Activated gamma-delta T cell treated with anti-CD3 and anti-CD28 coated beads, Interleukin-2, amount 50 U/mL, for 16 hours (primary cell): ENCODE results near the gene PARD3B.

Source experiments
- DNase-seq: peaks from one replicate; pipeline ENCODE4 v3.0.0-alpha.2; 2020; ENCODE audit warnings: low read depth

PARD3B gene

DNA sequence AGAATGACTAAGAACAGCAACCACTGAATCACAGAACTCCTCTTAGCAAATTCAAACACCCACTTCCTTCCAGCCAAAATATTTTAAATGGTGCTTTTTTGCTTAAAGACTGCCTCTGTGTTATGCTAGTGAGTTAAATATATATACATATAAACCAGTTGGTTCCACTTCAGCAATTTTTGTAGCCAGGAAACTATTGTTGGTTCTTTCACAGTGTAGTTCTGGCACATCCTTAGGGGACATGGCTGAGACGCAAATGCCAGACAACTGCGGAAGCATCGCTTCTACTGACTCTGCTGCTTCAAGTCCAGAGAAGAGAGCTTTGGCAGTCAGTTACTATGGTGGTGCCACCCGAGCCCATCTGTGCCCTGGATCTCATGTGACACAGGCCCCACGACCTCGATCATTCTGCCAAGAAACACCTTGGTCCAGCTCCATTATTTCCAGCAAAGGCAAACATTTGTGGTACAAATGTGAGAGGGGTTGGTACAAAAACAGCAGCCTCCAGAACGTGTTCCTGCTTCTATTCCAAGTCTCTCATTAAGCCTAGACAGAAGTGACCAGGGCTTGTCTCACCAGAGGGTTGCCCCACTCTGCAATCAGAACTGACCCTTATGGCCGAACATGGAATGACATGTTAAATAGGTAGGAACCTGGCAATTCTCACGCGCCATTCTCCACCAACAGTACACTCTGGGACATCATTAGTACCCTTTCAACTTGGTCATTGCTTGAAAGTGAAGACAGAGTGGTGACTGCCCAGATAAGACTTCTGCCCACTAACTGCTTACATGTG is 1019.3 kb downstream of the PARD3B start:
- no peak for DNase-seq

DNA sequence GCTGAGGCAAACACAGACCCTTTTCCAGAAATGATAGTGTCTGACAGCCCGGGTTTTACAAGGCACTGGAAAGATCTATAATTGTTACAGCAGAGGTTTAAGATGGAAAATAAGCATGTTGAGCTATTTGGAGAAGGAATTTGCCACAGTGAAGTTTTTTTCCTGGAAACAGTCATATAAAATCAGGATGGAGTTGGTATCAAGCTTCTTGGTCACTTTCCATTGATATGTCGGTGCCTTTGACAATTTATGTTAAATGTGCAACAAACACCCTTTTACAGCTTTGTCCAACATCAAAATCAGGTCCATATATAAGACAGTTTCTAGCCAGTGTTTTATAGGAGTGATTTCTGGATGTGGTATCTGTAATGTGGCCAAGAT is 1019.9 kb downstream of the PARD3B start:
- no peak for DNase-seq

DNA sequence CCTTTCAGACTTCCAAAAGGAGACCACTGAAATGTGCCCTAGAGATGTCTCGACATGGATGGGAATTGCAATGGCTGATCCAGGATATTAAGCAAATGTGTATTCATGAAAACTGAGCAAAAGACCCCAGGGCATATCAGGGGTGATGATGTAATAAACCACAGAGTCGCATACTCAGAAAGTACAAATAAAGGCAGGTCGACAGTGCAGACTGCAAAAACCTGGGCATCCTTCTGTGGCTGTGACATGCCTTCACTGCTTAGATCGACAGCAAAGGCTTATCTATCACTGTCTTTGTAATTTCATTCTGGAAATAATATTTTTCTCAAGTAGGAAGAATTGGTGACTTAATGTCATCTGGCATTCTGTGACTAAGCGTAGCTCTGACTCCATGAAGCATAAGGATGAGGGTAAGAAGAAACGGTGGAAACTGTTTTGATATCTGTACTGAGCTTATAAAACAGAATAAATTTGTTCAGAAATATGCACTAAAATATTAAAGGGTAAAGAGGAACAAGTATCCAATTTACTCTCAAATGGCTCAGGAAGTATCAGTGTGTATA is 1021.4 kb downstream of the PARD3B start:
- no peak for DNase-seq

DNA sequence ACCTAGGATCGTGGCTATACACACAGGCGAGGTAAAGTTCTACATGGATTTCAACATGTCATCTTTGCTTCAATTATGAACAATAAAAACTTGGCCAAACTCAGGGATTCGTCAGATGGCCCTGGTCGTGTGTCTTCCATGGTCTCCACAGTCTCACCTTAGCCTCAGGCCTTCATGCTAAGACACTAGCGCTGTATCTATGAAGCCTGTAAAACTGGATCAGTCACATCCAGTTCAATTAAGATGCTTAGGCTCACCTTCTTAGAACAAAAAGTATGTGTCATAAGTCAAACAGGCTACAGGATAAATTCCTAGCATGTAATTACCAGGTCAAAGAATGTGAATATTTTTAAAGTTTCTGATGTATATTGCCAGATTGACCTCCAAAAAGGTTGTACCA is 1023.3 kb downstream of the PARD3B start:
- no peak for DNase-seq

DNA sequence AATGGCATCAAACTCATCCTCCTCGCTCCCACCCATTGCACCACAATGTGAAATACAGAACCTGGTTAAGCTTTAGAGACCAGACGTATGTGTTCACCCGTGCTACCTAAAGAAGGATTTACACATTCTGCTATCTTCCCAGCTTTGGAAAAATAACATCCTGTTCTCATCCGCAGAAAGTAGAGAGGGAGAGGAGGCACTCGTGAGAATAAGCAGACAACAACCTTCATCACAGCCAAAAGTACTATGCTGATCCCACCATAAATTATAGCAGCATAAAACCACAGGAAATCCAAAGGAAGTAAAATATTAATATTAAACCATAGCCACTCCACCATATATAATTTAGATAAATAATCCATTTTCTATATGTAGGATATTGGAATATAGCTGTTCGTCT is 1025.4 kb downstream of the PARD3B start:
- no peak for DNase-seq

DNA sequence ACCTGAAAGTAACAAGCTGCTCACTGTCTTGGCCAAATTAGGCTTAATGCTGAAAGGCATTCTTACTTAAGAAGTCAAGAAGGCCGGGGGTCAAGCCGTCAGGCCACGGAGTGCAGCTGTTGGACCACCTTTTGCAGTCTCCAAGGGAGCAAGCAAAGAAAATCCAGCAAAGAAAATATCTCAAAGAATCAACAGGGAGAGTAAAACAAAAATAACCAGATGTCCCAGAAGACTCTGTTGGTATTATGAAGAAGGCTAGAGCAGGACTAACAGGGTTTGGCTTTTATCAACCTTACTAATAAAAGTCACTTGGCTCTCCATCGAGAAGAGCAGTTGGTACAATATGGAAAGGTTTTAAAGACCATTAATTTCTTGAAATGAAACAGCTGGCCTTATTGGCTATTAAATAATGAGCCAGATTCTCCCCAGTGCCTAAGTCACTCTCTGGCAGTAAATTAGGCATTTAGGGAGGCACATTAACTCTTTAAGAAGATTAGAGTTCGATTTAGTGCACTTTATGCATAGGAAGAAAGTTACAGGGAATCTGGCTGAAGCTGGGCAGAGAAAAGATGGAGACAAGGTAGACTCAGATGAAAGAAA is 1026.2 kb downstream of the PARD3B start:
- DNase-seq: no peak

DNA sequence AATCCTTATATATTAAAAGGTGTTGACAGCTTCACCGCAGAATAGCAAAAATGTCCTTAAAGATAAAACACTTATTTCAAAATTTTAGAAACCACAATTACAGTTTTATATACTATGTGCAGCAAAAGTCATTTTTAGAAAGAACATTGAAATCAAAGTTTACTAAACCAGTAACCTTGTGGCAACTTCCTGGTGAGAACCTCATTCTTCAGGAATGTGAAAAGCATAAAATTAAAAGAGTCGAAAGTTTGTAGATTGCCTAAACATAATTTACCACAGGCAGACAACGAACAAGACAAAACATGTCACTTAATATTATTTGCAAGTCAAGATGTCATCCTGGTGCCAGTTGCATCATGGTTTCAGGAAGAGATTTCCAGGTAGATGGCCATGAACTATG is 1028.7 kb downstream of the PARD3B start:
- DNase-seq: no peak

DNA sequence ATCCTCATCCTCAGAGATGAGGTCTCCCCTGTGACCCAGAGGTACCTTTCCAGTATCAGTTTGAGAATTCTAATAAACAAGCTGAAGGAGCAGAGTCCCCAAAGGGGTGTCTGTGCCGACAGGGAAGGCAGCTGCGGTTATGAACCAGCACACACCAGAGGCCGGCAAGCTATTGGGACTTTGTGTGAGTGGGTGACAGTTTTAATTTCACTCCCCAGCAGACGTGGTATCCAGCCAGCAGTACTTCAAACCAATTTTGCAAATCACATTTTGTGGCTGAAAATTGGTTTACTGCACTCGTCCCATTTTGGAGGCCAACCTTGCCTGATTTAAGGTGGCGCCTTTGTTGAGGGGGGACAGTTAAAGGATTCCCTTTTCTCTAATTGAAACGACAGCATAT is 1034.1 kb downstream of the PARD3B start:
- no peak for DNase-seq

DNA sequence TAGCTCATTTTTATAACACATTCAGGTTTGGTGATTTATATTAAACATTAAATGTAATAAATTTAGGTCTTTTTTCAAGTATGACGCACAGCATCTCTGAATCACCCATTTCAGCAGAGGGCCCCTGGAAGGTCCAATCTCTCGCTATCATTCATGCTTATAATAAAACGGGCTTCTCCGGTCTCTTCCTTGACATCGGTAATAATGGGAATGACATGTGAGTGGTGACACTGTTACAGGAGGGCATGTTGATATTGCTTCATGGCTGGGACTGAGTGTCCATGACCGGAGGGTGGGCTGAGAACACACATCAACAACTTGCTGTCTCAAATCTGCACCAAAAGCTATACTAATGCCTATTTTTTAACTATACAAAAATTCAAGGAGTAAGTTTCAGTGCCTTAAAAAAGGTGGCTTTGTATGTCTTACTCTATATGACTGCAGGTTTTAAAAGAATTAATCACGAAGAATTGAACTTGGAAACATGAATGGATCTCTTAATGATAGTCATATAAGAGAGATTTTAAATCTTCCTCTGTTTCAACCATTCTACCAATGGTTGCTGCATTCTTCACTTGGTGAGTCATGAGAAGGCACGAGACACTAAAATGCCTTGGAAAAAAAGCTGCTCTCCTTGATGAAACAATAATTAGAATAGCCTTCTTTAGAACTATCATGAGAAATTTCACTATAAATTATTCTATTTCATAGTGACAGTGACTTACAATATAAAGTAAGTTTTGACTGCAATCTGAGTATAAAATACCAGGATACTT is 1035.1 kb downstream of the PARD3B start:
- DNase-seq: no peak

DNA sequence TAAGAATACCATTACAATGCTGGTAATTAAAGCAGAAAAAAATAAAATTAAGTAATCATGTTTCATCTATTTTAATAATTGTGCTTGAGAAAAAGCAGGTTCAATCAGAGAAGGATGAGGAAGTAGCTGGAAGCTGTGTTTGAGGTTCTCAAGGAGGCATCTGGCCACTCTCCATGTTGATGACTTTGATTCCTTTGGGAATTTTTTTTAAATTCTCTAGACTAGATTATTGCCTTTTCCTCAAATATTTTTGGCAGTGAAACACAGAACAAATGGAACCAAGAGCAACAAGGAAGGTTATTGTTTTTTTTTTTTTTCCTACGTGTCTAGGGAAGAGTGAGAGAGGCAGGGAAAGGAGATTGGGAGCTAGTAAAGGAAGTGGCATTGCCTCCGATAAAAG is 1037.1 kb downstream of the PARD3B start:
- no peak for DNase-seq

DNA sequence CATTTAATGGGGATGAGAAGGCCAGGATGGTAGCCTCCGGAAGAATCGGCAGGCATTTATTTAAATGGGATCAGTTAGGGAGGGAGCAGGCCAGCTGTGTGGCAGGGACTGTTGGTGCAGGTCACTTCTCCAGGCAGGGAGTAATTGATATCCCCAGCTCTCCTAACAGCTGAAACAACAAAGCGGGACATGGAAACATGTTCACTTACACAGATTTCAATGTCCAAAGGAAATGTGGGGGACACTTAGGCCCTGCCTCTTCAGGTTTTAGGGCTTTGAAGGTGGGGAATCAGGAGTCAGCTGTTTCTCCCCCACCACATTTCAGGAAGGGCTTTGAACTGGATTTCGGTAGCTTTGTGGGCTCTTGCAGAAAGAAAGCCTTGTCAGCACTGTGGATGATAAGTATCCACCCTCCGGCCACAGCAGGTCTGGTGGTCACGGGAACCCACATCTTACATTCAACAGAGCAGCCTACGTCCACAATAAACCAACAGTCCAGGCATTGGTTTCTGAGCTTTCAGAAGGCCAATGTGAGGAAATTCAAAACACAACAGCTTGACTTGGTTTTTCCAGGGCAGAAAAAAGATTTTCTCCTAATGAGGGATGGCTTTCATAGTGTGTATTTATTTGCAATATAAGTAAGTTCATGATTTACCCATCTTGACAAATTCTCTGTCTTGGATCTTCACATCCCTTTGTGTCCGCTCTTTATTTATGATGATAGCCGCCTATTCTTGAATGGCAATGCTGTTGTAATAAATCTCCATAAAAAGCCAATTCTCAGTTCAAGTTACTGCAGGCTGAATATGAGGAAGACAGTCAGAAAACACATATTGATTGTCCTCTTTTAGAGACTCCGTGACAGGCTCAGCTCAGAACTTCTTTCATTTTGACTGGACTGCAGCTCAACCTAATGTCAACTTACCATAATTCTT is 1040.4 kb downstream of the PARD3B start:
- DNase-seq: no peak

DNA sequence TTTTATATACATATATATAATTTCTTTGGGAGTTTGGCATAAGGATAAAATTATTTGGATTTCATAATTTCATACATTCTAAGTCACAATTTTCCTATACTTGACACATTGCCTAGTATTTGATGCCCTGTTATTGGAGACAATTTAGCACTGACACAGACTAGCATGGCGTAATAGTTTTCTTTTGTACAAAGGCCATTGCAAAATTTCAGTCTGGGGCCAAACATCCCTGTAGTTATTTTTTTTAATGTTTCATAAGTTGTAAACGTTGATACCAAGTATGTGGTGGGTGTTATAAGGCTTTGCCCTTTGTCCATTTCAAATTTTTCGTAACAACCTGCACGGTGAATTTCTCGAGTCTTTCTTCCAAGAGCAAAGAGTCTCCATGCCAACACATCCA is 1041.4 kb downstream of the PARD3B start:
- no peak for DNase-seq

DNA sequence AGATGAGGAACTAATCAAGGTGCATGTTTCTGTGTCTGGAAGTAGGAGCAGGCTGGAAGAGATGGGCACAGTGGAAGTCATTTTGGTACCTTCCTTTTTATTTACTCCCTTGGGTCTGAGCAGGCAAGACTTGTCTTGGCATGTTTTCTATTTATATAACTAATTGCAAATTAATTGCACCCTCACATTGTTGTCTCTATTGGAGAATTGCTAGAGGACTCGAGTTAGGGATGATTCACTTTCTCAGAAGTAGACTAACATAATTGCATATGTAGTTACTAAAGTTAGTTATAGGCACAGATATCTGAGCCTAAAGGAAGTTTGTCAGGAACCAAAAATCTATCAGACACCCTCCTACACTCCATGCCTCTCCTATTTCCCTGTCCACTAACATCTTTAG is 1044.2 kb downstream of the PARD3B start:
- no peak for DNase-seq

DNA sequence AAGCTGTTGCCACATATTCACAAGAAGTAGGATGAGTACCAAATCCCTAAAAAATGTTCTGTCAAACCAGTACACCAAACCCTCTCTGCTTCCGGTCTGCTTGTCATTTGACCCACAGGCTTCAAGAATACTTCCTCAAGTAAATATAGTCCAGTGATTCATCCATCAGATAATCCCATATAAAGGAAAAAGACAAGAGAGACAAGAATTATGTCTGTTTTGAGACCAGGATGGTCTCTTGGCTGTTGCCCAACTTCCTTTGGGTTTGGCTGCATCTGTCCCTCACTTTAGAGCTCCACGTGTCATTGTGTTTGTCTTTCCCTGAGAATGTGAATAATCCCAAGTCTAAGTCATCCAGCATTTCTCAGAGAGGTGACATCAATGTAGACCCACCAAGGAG is 1045.5 kb downstream of the PARD3B start:
- no peak for DNase-seq

DNA sequence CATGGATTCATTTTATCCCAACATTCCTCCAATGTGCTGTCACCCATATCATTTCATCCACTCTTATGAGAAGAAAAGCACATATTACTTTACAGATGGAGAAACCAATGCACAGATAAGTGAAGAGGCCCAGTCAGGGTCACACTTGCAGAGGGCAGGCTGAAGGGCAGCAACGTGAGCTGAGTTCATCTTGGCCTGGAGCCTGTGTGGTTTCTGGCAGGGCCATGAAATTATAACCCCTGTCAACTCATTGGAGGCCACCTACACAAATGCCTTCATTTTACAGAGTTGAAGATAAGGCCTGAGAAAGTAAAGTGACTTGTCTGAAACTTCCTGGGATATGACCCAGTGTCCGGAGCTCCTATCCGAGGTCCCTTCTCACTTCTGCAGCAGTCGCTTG is 1048.6 kb downstream of the PARD3B start:
- no peak for DNase-seq

DNA sequence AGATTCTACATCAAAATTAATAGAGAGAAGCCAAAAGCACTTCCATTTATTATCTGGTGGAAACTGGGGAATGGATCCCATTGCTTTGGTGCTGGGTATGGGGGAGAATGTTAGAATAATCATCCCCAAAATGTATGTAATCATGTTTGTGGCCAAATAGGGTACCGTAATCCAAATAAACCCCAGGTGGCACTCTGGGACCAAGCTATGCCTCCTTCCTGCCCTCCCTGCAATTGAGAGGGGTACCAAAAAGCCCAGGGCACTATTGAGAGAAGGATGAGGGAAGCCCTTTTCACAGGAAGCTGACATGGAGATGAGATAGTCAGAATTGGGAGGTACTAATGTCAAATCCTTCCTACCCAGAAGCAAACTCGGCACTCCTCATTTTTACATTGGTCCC is 1051.3 kb downstream of the PARD3B start:
- DNase-seq: no peak

DNA sequence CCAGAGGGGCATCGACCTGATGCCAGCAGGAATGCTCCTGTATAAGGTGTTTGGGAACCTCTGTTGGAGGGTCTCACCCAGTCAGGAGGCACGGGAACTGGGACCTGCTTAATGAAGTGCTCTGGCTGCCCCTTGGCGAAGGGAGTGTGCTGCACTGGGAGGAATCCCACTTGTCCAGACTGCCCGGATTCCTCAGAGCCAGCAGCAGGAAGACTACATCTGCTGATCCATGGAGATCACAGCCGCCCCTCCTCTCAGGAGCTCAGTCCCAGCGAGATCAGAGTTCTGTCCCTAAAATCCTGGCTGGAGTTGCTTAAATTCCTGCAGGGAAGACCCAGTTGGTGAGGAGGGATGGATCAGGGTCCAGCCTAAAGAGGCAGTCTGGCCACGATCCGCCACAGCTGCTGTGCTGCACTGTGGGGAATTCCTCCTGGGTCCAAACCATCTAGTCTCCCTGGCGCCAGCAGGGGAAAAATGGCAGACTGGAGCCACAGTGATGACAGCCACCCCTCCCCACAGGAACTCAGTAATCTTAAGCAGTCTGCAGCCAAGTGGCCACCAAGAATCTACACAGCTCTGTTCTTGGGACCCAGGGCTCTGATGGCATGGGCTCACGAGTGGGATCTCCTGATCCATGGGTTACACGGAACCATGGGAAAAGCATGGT is 1060.5 kb downstream of the PARD3B start:
- no peak for DNase-seq

DNA sequence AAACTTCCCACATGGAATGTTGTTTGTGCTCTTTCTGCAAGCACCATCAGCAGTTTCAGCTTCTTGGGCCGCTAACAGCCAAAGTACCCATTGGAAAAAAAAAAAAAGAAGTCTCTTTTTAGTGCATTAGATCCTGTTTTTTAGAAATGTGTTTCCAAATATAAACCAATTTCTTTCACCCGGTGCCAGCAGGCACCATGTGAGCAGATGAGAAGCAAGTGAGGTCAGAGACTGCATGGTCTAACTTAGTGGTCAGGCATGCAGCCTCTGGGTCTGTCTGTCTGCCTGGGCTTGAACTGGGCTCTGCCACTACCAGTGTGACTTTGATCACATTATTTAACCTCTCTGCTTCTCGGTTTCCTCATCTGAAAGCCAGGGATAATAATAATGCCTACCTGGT is 1061.9 kb downstream of the PARD3B start:
- DNase-seq: no peak

DNA sequence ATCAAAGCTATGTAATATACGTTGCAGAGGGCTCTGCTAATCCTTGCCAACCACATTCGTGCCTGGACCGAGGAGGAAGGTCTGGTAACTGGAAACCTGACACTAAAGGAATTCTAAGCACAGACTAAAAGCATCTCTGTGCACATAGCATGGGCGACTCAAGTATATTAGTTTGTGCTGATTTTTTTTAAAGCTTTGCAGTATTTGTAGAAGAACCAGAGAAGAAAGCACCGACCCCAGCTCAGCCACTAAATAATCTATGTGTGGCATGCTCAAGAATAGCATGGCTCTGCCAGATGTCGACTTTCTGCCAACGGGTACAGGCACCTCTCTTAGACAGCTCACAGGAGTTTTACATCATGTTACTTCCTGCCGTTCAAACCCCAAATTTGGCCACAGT is 1063.8 kb downstream of the PARD3B start:
- DNase-seq: no peak

DNA sequence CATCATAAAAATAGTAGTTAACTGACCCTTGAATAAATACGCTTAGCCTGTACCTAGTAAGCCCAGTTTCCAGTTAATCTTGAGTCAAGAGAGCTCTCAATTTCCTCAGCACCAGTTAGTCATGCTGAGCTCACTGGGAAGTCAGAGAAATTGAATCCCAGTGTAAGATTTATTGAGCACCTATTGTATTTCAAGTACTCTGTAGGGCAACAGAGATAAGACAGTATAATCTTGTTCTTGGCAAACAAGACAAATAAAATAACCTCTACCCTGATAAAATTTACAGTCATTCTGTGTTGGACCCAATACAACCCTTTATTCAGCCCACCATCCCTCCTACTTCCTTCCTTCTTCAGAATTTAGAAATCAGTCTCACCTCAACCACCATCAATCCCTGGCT is 1065.2 kb downstream of the PARD3B start:
- no peak for DNase-seq

DNA sequence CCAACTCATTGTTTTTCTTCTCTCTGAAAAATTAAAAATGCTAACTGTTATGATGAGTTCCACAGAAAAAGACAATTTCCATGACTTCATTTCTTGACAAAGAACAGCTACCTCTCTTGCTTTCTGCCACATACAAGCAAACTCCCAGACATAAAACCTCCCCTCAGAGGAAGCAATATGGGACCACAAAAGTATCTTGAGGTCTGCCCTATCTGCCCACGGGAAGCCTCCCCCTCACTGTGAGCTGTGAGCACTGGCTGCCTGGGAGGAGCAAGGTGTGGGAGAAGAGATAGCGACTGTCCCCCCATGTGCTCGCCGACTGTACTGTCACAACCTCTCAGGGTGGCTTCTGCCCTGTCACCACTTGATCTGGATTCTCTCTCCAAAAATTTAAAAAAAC is 1067.4 kb downstream of the PARD3B start:
- no peak for DNase-seq
